Measurements from ENCODE around the gene RNF128.
"Not testable (repeated sequence)": the region's sequence is repeated elsewhere in the genome, so short reads cannot be mapped to it uniquely, and the experiment has no call there.

The RNF128 gene

DNA sequence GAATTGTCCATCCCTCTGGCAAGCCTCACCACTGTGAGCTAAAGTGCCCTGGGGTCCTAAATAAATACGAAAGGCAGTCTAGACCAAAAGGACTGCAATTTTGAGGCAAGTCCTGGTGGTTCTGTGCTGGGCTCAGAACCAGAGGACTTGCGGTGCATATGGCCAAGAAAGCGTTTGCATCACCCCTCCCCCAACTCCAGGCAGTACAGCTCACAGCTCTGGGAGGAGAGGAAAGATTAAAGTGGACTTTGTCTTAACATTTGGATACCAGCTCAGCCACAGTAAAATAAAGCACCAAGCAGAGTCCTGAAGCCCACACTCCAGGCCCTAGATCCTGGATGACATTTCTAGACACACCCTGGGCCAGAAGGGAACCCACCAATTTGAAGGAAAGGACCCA lies 24.9 kb downstream of the RNF128 start:
- no peak for DNase-seq

DNA sequence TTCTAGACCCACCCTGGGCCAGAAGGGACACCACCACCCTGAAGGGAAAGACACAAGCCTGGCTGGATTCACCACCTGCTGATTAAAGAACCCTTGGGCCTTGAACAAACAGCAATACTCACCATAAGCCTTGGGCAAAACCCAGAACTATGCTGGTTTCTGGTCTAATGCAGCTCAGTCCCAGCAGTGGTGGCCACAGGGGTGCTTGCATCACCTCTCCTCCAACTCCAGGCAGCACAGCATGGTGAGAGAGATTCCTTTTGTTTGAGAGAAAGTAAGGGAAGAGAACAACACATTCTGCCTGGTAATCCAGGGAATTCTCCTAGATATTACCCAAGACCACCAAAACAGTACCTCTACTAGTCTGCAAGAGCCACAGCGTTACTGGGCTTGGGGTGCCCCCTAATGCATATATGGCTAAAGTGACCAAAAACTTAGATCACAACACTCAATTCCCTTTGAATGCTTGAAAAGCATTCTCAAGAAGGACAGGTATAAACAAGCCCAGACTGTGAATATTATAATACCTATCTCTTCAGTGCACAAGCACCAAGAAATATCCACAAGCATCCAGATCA lies 25.7 kb downstream of the RNF128 start:
- DNase-seq: no peak

DNA sequence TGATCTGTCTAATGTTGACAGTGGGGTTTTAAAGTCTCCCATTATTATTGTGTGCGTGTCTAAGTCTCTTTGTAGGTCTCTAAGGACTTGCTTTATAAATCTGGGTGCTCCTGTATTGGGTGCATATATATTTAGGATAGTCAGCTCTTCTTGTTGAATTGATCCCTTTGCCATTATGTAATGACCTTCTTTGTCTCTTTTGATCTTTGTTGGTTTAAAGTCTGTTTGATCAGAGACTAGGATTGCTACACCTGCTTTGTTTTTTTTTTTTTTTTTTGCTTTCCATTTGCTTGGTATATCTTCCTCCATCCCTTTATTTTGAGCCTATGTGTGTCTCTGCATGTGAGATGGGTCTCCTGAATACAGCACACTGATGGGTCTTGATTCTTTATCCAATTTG lies 42.8 kb downstream of the RNF128 start:
- DNase-seq: not testable (repeated sequence)

DNA sequence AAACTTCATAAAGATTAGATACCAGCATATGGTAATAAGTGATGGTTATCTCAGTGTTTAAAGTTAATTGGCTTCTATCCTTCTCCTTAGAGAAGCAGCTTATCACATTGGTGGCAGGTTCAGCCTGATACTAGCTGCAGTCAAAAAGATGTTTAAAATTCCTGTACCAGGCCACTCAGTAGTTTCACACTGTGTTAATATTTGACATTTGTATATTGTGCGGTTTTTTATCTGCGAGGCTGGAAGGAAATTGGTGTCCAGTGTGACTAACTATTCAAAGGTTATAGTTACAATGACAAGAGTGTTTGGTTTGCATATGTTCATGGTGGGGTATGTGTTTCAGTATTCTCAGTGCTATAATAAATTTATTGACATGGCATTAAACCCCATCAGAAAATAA lies 48.5 kb downstream of the RNF128 start:
- DNase-seq: no peak

DNA sequence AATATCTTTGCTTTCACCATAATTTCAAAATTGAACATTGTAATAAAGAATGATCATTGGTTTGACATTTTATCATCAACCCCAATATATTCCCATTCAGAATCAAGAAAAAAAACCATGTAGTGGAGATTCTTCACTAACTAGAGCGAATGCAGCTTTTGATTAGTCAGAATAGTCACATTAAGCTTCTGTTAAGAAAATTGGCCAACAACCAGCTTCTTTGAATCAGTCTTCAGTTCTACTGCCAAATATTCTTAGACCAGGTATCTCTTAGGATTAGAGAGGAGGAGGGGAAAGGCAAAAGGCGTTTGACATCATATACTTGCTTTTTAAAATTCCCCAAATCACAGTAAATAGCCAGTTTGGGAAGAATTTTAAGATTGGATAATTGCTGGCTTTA lies 53.8 kb downstream of the RNF128 start:
- no peak for DNase-seq

DNA sequence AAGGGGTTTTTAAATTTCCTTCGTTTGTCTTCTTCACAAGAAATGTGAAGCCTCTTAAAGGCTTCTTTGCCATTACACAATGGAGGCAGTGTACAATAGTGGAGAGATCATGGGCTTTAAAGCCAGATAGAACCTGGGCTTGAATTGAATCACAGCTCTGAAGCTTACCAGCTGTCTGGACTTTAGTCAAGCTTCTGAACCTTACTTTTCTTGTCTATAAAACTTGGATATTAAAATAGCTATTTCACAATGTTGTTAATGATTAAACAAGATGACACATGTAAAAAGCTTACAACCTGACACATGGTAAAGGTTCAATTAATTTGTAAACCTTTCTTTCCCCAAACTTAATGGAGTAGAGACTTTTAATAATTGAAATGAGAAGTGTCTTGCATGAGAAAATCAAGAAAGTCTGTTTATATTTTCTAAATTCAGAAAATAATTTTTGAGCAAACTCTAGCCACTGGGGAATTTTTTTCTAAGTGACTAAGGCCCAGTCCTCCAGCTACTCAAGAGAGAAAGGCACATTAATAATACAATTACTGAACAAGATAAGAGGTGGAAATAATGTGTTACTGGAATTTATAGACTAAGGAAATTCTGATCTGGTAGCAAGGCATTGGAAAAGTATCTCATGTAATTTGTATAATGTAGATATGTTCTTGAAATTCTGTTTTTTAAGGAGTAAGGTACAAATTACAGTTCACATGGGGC lies 54.3 kb downstream of the RNF128 start:
- DNase-seq: no peak

DNA sequence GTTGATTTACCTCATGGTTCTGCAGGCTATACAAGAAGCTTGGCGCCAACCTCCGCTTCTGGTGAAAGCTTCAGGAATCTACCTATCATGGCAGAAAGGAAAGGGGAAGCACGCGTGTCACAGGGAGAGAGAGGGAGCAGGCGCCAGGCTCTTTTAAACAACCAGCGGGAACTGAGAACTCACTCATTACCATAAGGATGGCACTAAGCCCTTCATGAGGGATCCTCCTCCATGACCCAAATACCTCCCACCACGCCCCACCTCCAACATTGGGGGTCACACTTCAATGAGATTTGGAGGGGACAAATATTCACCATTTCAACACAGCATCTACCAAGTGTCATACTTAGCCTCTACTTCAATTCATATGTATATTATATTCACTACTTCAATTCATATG lies 57.2 kb downstream of the RNF128 start:
- no peak for DNase-seq

DNA sequence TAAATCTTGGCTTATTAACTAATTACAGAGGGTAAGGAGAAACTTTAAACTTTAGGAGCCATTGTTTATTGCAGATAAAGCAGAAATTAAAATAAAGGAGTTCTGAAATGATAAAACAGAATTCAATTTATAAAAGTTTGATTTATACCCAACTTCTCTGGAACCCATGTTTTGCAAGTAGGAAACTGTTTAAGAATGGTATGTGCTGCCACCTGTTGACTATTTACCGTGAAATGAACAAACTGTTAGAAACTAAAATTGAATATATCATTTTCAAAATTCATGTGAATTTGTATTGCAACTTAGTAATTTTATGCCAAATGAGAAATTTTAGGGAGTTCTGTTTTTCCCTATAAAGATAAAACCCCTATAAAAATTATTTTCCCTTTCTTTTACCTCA lies 65.0 kb downstream of the RNF128 start:
- no peak for DNase-seq

DNA sequence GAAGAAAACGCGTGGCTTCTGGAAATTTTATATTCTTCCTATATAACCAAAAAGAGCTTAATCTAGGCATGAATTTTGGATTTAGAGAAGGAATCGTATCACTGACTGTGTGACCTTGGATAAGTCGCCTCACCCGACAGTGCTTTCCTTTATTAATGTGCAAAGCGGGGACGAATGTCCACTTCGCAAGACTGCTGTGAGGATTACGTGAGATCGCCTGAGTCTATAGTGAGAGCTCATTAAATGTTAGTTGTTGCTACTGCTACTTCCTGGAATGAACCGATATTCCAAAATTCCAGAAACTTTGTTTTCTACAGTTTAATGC lies 75.5 kb downstream of the RNF128 start:
- no peak for DNase-seq

DNA sequence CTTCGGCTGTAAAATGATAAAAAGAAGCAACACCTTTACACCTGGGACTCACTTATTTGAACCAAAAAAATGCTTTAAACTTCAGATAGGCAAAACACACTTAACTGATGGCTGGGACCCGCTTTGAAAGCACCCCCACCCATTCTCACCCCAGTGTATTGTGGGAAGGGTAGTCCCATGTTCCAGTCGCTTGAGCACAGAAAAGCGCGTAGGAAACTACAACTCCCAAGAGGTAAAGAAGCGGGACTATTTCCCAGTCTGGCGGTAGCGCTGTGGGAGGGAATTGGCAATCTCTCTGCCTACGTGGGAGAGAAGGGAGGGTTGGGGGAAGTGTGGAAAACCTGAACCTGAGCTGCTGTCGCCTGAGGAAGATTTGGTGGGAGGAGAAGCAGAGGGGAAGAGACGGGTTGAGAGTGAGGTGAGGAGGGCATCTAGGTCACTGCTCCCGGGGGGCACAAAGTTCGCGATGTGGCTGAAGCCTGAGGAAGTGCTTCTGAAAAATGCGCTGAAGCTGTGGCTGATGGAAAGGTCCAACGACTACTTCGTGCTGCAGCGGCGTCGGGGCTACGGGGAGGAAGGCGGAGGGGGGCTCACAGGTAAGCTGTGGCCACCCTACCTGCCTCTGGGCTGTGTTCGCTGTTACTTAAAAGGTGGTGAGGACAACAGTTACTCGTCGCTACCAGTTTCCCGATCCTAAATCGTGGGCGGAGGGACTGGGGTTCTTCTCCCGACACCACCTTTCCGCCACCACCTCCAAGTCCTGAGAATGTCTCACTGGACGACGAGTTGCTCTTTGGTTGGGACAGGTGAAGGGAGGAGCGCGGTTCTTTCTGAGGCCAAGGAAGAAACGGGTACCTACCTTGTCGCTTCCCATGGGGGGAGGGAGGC lies 76.1 kb downstream of the RNF128 start, which contains the start of gene TBC1D8B:
Gene TBC1D8B, plus strand, starts transcription at position 286 of the 888 bp plus-strand sequence. Its CDS starts 181 bp downstream, at position 467.
- peak; percentile 5 for DNase-seq

DNA sequence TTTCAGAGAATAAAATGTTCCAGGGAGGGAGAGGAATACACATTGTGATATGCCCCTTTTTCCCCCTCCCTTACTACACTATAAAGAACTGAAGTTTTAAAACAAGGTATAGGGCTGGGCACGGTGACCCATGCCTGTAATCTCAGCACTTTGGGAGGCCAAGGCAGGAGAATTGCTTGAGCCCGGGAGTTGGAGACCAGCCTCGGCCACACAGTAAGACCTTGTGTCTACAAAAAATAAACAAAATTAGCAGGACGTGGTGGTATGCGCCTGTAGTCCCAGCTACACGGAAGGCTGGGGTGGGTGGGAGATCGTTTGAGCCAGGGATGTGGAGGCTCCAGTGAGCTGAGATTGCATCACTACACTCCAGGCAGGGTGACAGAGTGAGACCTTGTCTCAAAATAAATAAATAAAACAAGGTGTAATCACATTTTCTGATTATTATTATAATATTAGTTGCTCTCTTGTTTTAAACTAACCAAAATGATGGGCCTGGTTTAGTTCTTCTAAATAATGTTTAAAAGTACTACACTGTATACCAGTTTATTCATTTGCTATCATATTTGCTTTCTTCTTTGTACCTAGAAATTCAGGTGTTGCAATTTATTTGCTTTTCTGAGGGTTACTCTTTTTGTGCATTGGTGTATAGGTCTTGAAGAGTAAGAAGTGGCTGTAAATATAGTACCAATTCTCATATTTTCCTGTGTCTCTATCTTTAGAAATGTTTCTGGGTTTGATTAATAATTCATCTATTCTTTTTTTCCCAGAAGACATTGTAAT lies 84.8 kb downstream of the RNF128 start:
- no peak for DNase-seq

DNA sequence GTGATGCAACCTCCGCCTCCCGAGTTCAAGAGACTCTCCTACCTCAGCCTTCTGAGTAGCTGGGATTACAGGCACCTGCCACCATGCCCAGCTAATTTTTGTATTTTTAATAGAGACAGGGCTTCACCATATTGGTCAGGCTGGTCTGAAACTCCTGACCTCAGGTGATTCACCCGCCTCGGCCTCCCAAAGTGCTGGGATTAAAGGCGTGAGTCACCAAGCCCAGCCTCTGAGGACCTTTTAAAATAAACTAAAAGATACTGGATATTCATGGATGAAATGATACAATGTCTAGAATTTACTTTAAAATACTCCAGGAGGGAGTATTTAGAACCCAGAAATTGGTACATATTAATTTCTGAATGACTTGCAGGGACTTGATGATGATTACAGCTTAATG lies 86.4 kb downstream of the RNF128 start:
- DNase-seq: not testable (repeated sequence)

DNA sequence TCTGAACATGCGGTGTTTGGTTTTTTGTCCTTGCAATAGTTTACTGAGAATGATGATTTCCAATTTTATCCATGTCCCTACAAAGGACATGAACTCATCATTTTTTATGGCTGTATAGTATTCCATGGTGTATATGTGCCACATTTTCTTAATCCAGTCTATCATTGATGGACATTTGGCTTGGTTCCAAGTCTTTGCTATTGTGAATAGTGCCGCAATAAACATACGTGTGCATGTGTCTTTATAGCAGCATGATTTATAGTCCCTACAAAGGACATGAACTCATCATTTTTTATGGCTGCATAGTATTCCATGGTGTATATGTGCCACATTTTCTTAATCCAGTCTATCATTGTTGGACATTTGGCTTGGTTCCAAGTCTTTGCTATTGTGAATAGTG lies 87.6 kb downstream of the RNF128 start:
- not testable (repeated sequence) for DNase-seq
